H9 (cell line): ENCODE data around the gene BIN1. TPM values are rescaled to one million over a fixed set of nuclear protein-coding genes. Genes with fewer than 3 reads are reported as not detected.
A peak's percentile ranks its signal among the peaks of the same experiment; 100 is the strongest.

Source experiments
- DNase-seq: peaks from one replicate; pipeline ENCODE4 v3.0.0-alpha.2; 2017
- H2AFZ ChIP-seq: one replicate; pipeline ENCODE4 v1.6.1; 2013; ENCODE audit warnings: mild to moderate bottlenecking, low read length, control low read depth, moderate library complexity
- H2AK5ac ChIP-seq: 2 replicates; pipeline ENCODE4 v1.6.1; 2013; ENCODE audit warnings: low read length, control low read depth, mixed read lengths; ENCODE audit not compliant: insufficient read length
- H2BK120ac ChIP-seq: one replicate; pipeline ENCODE4 v1.6.1; 2013; ENCODE audit warnings: low read depth, mild to moderate bottlenecking, low read length, control low read depth, inconsistent platforms; ENCODE audit not compliant: poor library complexity, severe bottlenecking
- H2BK12ac ChIP-seq: 2 replicates; pipeline ENCODE4 v1.6.1; 2013; ENCODE audit warnings: low read length, control low read depth, mixed read lengths, low read depth; ENCODE audit not compliant: insufficient read length
- H2BK15ac ChIP-seq: 2 replicates; pipeline ENCODE4 v1.6.1; 2013; ENCODE audit warnings: low read depth, low read length, control low read depth
- H2BK20ac ChIP-seq: one replicate; pipeline ENCODE4 v1.6.1; 2013; ENCODE audit warnings: low read depth, mild to moderate bottlenecking, low read length, control low read depth, inconsistent platforms; ENCODE audit not compliant: poor library complexity, severe bottlenecking
- H2BK5ac ChIP-seq: 2 replicates; pipeline ENCODE4 v1.6.1; 2013; ENCODE audit warnings: low read length, control low read depth, mixed read lengths; ENCODE audit not compliant: insufficient read length
- H3K14ac ChIP-seq: 2 replicates; pipeline ENCODE4 v1.6.1; 2013; ENCODE audit warnings: low read length, control low read depth; ENCODE audit not compliant: insufficient read depth
- H3K18ac ChIP-seq: 2 replicates; pipeline ENCODE4 v1.6.1; 2013; ENCODE audit warnings: low read depth, mild to moderate bottlenecking, mixed read lengths, low read length, control low read depth; ENCODE audit not compliant: insufficient read length
- H3K23ac ChIP-seq: 2 replicates; pipeline ENCODE4 v1.6.1; 2013; ENCODE audit warnings: low read length, control low read depth, mixed read lengths, low read depth; ENCODE audit not compliant: insufficient read length
- H3K23me2 ChIP-seq: 2 replicates; pipeline ENCODE4 v1.6.1; 2013; ENCODE audit warnings: low read depth, mild to moderate bottlenecking, mixed read lengths, low read length, control low read depth; ENCODE audit not compliant: insufficient read length, poor library complexity, severe bottlenecking
- H3K27ac ChIP-seq: 2 replicates; pipeline ENCODE4 v1.5.1; 2013; ENCODE audit warnings: low read length, control low read depth, mixed read lengths, low read depth; ENCODE audit not compliant: insufficient read length
- H3K27me3 ChIP-seq: 2 replicates; pipeline ENCODE4 v1.6.1; 2013; ENCODE audit warnings: low read length, control low read depth, inconsistent platforms; ENCODE audit not compliant: insufficient read depth
- H3K4ac ChIP-seq: 2 replicates; pipeline ENCODE4 v1.6.1; 2013; ENCODE audit warnings: low read depth, mild to moderate bottlenecking, control low read depth, inconsistent platforms, low read length, moderate library complexity
- H3K4me1 ChIP-seq: 2 replicates; pipeline ENCODE4 v1.6.1; 2013; ENCODE audit warnings: low read length, control low read depth, inconsistent platforms; ENCODE audit not compliant: insufficient read depth
- H3K4me2 ChIP-seq: 2 replicates; pipeline ENCODE4 v1.6.1; 2013; ENCODE audit warnings: low read length, control low read depth, mixed read lengths; ENCODE audit not compliant: insufficient read length, insufficient read depth
- H3K56ac ChIP-seq: 2 replicates; pipeline ENCODE4 v1.6.1; 2013; ENCODE audit warnings: low read depth, mild to moderate bottlenecking, mixed read lengths, low read length, control low read depth; ENCODE audit not compliant: insufficient read length
- H3K79me1 ChIP-seq: 2 replicates; pipeline ENCODE4 v1.6.1; 2013; ENCODE audit warnings: low read depth, mild to moderate bottlenecking, moderate library complexity, low read length, control low read depth, inconsistent platforms; ENCODE audit not compliant: insufficient read depth, poor library complexity, severe bottlenecking
- H3K79me2 ChIP-seq: 2 replicates; pipeline ENCODE4 v1.6.1; 2013; ENCODE audit warnings: low read length, control low read depth, inconsistent platforms; ENCODE audit not compliant: insufficient read depth
- H3K9ac ChIP-seq: 2 replicates; pipeline ENCODE4 v1.6.1; 2013; ENCODE audit warnings: low read length, control low read depth, mixed read lengths; ENCODE audit not compliant: insufficient read length; ENCODE audit errors: extremely low read depth
- H3K9me3 ChIP-seq: one replicate; pipeline ENCODE4 v1.6.1; 2013; ENCODE audit warnings: low read depth, low read length, inconsistent platforms; ENCODE audit not compliant: control insufficient read depth
- H3T11ph ChIP-seq: one replicate; pipeline ENCODE4 v1.6.1; 2013; ENCODE audit warnings: mild to moderate bottlenecking, low read length, control low read depth, inconsistent platforms
- H4K20me1 ChIP-seq: one replicate; pipeline ENCODE4 v1.6.1; 2013; ENCODE audit not compliant: control insufficient read depth, insufficient read length, insufficient read depth
- H4K5ac ChIP-seq: 2 replicates; pipeline ENCODE4 v1.6.1; 2013; ENCODE audit warnings: low read depth, mild to moderate bottlenecking, mixed read lengths, low read length, control low read depth; ENCODE audit not compliant: insufficient read length
- H4K8ac ChIP-seq: replicated peaks from 2 replicates; pipeline ENCODE4 v1.6.1; 2013; ENCODE audit warnings: low read length, control low read depth, mixed read lengths, low read depth; ENCODE audit not compliant: insufficient read length
- H4K91ac ChIP-seq: 2 replicates; pipeline ENCODE4 v1.6.1; 2013; ENCODE audit warnings: low read depth, mild to moderate bottlenecking, moderate library complexity, mixed read lengths, low read length, control low read depth; ENCODE audit not compliant: insufficient read length
- H3K27ac Mint-ChIP-seq, 3 experiments: 2 replicates in 2 of 3; 3 replicates in 1 of 3; pipeline ENCODE4 v1.8.0; 2020 to 2021; ENCODE audit warnings: mixed read lengths in 3 of 3, mild to moderate bottlenecking in 1 of 3, moderate library complexity in 1 of 3
- H3K27me3 Mint-ChIP-seq: 2 replicates; pipeline ENCODE4 v1.8.0; 2021; ENCODE audit warnings: low read depth, mild to moderate bottlenecking, moderate library complexity, mixed read lengths
- H3K36me3 Mint-ChIP-seq, 3 experiments: 2 replicates in 2 of 3; 3 replicates in 1 of 3; pipeline ENCODE4 v1.8.0; 2020 to 2021; ENCODE audit warnings: low read depth in 3 of 3, mixed read lengths in 3 of 3; ENCODE audit not compliant: insufficient read depth in 1 of 3
- H3K4me1 Mint-ChIP-seq, 2 experiments: 2 replicates each; pipeline ENCODE4 v1.8.0; 2020; ENCODE audit warnings: mixed read lengths in 2 of 2
- H3K4me3 Mint-ChIP-seq, 2 experiments: 2 replicates in 1 of 2; 3 replicates in 1 of 2; pipeline ENCODE4 v1.8.0; 2020 to 2021; ENCODE audit warnings: mild to moderate bottlenecking in 2 of 2, mixed read lengths in 2 of 2, moderate library complexity in 1 of 2
- H3K9me3 Mint-ChIP-seq, 2 experiments: 2 replicates in 1 of 2; 3 replicates in 1 of 2; pipeline ENCODE4 v1.8.0; 2020; ENCODE audit warnings: mild to moderate bottlenecking in 2 of 2, mixed read lengths in 2 of 2, moderate library complexity in 1 of 2
- WGBS: extraction: QIAGEN DNeasy Blood & Tissue Kit; methylation state at CpG from one replicate; pipeline ENCODE4 v1.1.7; 2013; ENCODE audit warnings: missing lambda C conversion rate, low lambda C conversion rate, mixed read lengths; ENCODE audit not compliant: insufficient read length; ENCODE audit errors: extremely low coverage; 5-methylcytosine and 5-hydroxymethylcytosine counted together
- total RNA-seq: library from RNA; stranded (reverse); gene quantifications from 2 replicates; pipeline ENCODE4 v1.2.1, GENCODE V29; 2021
- TF ChIP-seq, protein P1 (sequence below): fragments of 200-600 bp; sonication (generic); conservative IDR thresholded peaks from 3 replicates; pipeline ENCODE4 v1.8.0; 2021; ENCODE audit warnings: antibody characterized with exemption, mild to moderate bottlenecking

BIN1 gene
- total RNA-seq, 1 experiment from 2014 or later, result 32.0 TPM

- Histone ChIP-seq H3K27ac (no peak overlapping the region), H3K4me1 (no peaks in the 10 kb centered on the region; the same call in 1 of the 2 replicates)
- H3K4me3 Mint-ChIP-seq, result no peak overlapping the region
Measured at GRCh38 chr2:127087791-127088495, 19.0 kb downstream of the BIN1 start.

More at GRCh38 chr2:127087791-127088495, 19.0 kb downstream of the BIN1 start:
- Histone ChIP-seq H2BK120ac (no peak overlapping the region), H3K56ac (no peak overlapping the region), H3K18ac (no peak overlapping the region), H3K27me3 (no peaks in the 10 kb centered on the region), H3K23me2 (no peaks in the 10 kb centered on the region), H3K4ac (no peak overlapping the region), H3K23ac (no peak overlapping the region), H4K5ac (no peak overlapping the region), H3K4me2 (no peak overlapping the region), H2AK5ac (no peak overlapping the region), H2BK20ac (no peak overlapping the region), H2AFZ (no peak overlapping the region), H2BK5ac (no peak overlapping the region), H2BK12ac (no peak overlapping the region), H3K14ac (no peak overlapping the region), H4K91ac (no peak overlapping the region), H3K79me1 (peaks cover 2% of the 10 kb centered on the region), H3K79me2 (no peaks in the 10 kb centered on the region), H2BK15ac (no peak overlapping the region), H3K9me3 (no peaks in the 10 kb centered on the region), H4K20me1 (peaks cover 3% of the 10 kb centered on the region), H3K9ac (no peak overlapping the region), H3T11ph (no peak overlapping the region), H4K8ac (no peak overlapping the region)
- H3K27me3 Mint-ChIP-seq, result no peaks in the 10 kb centered on the region
- TF ChIP-seq, protein P1, sequence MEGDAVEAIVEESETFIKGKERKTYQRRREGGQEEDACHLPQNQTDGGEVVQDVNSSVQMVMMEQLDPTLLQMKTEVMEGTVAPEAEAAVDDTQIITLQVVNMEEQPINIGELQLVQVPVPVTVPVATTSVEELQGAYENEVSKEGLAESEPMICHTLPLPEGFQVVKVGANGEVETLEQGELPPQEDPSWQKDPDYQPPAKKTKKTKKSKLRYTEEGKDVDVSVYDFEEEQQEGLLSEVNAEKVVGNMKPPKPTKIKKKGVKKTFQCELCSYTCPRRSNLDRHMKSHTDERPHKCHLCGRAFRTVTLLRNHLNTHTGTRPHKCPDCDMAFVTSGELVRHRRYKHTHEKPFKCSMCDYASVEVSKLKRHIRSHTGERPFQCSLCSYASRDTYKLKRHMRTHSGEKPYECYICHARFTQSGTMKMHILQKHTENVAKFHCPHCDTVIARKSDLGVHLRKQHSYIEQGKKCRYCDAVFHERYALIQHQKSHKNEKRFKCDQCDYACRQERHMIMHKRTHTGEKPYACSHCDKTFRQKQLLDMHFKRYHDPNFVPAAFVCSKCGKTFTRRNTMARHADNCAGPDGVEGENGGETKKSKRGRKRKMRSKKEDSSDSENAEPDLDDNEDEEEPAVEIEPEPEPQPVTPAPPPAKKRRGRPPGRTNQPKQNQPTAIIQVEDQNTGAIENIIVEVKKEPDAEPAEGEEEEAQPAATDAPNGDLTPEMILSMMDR, result no peak
- peak overlapping the region in 2 of 3 experiments; percentile 14 to 25; a peak in 1 of 7 replicates for H3K27ac Mint-ChIP-seq
- H3K36me3 Mint-ChIP-seq, result no peaks in the 10 kb centered on the region; a peak in 2 of 7 replicates
- DNase-seq, result no peak
- no peaks in the 10 kb centered on the region; a peak in 1 of 5 replicates for H3K9me3 Mint-ChIP-seq
- peaks cover 29 to 48% of the 10 kb centered on the region in 2 experiments for H3K4me1 Mint-ChIP-seq
- WGBS, result no CpG with 5 or more reads among the region's 13 CpGs
